ENCODE data around the gene ZNF318.

ZNF318 gene

DNA sequence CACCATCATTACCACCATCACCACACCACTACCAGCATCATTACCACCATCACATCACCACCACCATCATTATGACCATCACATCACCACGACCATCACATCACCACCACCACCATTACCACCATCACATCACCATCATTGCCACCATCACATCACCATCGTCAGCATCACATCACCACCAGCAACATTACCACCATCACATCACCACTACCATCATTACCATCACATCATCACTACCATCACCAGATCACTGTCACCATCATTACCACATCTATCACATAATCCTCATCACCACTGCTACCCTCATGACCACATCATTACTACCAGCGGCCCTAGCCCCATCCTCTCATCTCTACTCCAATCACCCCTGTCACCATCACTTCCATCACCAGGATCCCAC lies 74.9 kb downstream of the ZNF318 start:
- H3K4me3 ChIP-seq (ENCODE audit: low read depth, low read length): no peak overlapping the region
- DNase-seq (ENCODE audit: low read depth): no peak
- TF ChIP-seq, protein P1, sequence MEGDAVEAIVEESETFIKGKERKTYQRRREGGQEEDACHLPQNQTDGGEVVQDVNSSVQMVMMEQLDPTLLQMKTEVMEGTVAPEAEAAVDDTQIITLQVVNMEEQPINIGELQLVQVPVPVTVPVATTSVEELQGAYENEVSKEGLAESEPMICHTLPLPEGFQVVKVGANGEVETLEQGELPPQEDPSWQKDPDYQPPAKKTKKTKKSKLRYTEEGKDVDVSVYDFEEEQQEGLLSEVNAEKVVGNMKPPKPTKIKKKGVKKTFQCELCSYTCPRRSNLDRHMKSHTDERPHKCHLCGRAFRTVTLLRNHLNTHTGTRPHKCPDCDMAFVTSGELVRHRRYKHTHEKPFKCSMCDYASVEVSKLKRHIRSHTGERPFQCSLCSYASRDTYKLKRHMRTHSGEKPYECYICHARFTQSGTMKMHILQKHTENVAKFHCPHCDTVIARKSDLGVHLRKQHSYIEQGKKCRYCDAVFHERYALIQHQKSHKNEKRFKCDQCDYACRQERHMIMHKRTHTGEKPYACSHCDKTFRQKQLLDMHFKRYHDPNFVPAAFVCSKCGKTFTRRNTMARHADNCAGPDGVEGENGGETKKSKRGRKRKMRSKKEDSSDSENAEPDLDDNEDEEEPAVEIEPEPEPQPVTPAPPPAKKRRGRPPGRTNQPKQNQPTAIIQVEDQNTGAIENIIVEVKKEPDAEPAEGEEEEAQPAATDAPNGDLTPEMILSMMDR (IDR thresholded peaks at IDR 0.05; ENCODE audit: control insufficient read depth, extremely low read depth, insufficient read depth): no peak

- no peak overlapping the region for H3K4me3 ChIP-seq (ENCODE audit: low read depth, low read length)
- DNase-seq (ENCODE audit: low read depth): no peak
- TF ChIP-seq, protein P1 (IDR thresholded peaks at IDR 0.05; ENCODE audit: control insufficient read depth, extremely low read depth, insufficient read depth): no peak
These were observed 75.7 kb downstream of the ZNF318 start for GRCh38 chr6:43293698-43294097.

- TF ChIP-seq, protein P1 (IDR thresholded peaks at IDR 0.05; ENCODE audit: control insufficient read depth, extremely low read depth, insufficient read depth): no peak
- H3K4me3 ChIP-seq (ENCODE audit: low read depth, low read length): no peak overlapping the region
- DNase-seq (ENCODE audit: low read depth): no peak
These were observed 76.6 kb downstream of the ZNF318 start for GRCh38 chr6:43292763-43293318.

DNA sequence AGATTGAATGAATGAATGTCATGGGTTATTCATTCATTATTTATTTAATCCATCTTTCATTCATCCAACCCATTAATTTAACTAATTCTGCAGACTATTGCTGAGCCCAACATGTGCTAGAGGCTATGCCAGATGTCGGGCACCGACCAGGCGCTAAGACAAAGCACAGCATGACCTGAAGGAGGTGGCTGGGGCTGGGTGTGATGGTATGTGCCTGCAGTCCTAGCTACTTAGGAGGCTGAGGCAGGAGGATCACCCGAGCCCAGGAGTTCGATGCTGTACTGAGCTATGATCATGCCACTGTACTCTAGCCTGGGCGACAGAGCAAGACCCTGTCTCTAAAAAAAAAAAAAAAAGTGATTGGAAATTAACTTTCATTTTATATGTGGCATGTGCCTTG lies 77.1 kb downstream of the ZNF318 start:
- DNase-seq (ENCODE audit: low read depth): no peak
- TF ChIP-seq, protein P1 (IDR thresholded peaks at IDR 0.05; ENCODE audit: control insufficient read depth, extremely low read depth, insufficient read depth): no peak
- no peak overlapping the region for H3K4me3 ChIP-seq (ENCODE audit: low read depth, low read length)

DNA sequence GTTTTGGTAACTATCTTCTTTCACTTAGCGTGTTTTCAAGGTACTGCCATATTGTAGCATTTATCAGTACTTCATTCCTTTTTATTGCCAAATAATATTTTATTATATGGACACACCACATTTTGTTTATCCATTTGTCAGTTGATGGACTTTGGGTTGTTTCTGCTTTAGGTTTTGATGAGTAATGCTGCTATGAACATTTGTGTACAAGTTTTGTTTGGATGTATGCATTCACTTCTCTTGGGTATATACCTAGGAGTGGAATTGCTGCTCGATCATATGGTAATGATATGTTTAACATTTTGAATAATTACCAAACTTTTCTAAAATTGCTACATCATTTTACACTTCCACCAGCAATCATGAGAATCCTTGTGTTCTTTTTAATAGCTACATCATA lies 77.7 kb downstream of the ZNF318 start:
- TF ChIP-seq, protein P1 (IDR thresholded peaks at IDR 0.05; ENCODE audit: control insufficient read depth, extremely low read depth, insufficient read depth): no peak
- no peak for DNase-seq (ENCODE audit: low read depth)
- H3K4me3 ChIP-seq (ENCODE audit: low read depth, low read length): no peak overlapping the region

DNA sequence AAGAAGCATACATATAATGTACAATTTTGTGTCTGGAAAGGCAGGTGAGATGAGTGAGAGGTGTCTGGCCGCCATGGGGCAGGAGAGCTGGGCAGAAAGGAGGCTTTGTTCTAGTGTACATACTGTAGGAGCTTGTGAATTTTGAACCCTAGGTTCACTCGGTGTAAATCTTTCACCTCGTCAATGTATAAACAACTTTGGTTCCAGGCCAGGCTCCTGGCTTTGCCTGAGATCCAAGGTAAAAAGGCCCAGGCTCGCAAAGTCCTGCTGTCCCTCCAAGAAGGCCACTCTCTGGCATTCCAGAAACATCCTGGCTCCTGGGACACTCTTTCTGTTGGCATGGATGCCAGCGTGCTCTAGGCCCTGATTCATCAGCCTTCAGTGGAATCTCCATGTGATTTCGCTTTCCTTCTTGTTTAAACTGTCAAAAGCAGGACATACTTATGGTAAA lies 78.5 kb downstream of the ZNF318 start:
- DNase-seq (ENCODE audit: low read depth): no peak
- no peak overlapping the region for H3K4me3 ChIP-seq (ENCODE audit: low read depth, low read length)
- TF ChIP-seq, protein P1 (IDR thresholded peaks at IDR 0.05; ENCODE audit: control insufficient read depth, extremely low read depth, insufficient read depth): no peak

GRCh38 chr6:43290339-43290904 lies 79.0 kb downstream of the ZNF318 start:
- TF ChIP-seq, protein P1 (IDR thresholded peaks at IDR 0.05; ENCODE audit: control insufficient read depth, extremely low read depth, insufficient read depth): no peak
- DNase-seq (ENCODE audit: low read depth): no peak
- H3K4me3 ChIP-seq (ENCODE audit: low read depth, low read length): no peak overlapping the region
